Fibroblast of lung (primary cell): ENCODE results near the gene OIT3. TPM values are rescaled to one million over a fixed set of nuclear protein-coding genes. Genes with fewer than 3 reads are reported as not detected.

Experiments used
- DNase-seq, 2 donors: peaks; one replicate each; pipeline versions ENCODE4 v3.0.0 to v3.0.0-alpha.2; 2010; ENCODE audit warnings: low read depth in 2 of 2
- H2AFZ ChIP-seq: 2 replicates; pipeline ENCODE4 v1.5.1; 2012; ENCODE audit warnings: low read length, control low read depth, inconsistent platforms
- H3K27ac ChIP-seq: 2 replicates; pipeline ENCODE4 v1.5.1; 2011; ENCODE audit warnings: low read length, control low read depth; ENCODE audit not compliant: insufficient read depth
- H3K27me3 ChIP-seq: 2 replicates; pipeline ENCODE4 v1.5.1; 2011; ENCODE audit warnings: mild to moderate bottlenecking, low read length; ENCODE audit not compliant: control insufficient read depth, insufficient read depth
- H3K36me3 ChIP-seq: 2 replicates; pipeline ENCODE4 v1.5.1; 2011; ENCODE audit warnings: low read length; ENCODE audit not compliant: control insufficient read depth, insufficient read depth
- H3K4me1 ChIP-seq: 2 replicates; pipeline ENCODE4 v1.5.1; 2011; ENCODE audit warnings: low read length; ENCODE audit not compliant: control insufficient read depth, insufficient read depth; ENCODE audit errors: extremely low read depth
- H3K4me2 ChIP-seq: 2 replicates; pipeline ENCODE4 v1.5.1; 2011; ENCODE audit warnings: low read length, control low read depth; ENCODE audit not compliant: insufficient read depth; ENCODE audit errors: extremely low read depth
- H3K4me3 ChIP-seq, 4 experiments: fragments of 200-600 bp in 1 of 4; sonication (generic) in 1 of 4; replicated peaks in 1 of 4; 2 replicates each; pipeline ENCODE4 v1.5.1; 2011 to 2016; ENCODE audit warnings: low read length in 4 of 4, low read depth in 3 of 4, mild to moderate bottlenecking in 3 of 4, control low read depth in 2 of 4, inconsistent platforms in 1 of 4, mixed read lengths in 1 of 4; ENCODE audit not compliant: insufficient read depth in 1 of 4; ENCODE audit errors: control extremely low read depth in 1 of 4
- H3K79me2 ChIP-seq: 2 replicates; pipeline ENCODE4 v1.5.1; 2012; ENCODE audit warnings: mild to moderate bottlenecking, low read length, inconsistent platforms; ENCODE audit not compliant: control insufficient read depth, insufficient read depth
- H3K9ac ChIP-seq: 2 replicates; pipeline ENCODE4 v1.5.1; 2011; ENCODE audit warnings: mild to moderate bottlenecking, low read length, control low read depth; ENCODE audit not compliant: insufficient read depth
- H3K9me3 ChIP-seq: 2 replicates; pipeline ENCODE4 v1.5.1; 2012; ENCODE audit warnings: low read depth, low read length; ENCODE audit not compliant: control insufficient read depth, insufficient read depth
- H4K20me1 ChIP-seq: 2 replicates; pipeline ENCODE4 v1.5.1; 2011; ENCODE audit warnings: low read length; ENCODE audit not compliant: control insufficient read depth, insufficient read depth; ENCODE audit errors: extremely low read depth
- EZH2 ChIP-seq: IDR thresholded peaks from 2 replicates; pipeline ENCODE4 v1.5.1; 2012; ENCODE audit warnings: low read length, control low read depth, mild to moderate bottlenecking; ENCODE audit errors: missing control alignments
- polyA plus RNA-seq, 2 donors: library from polyadenylated mRNA; depleted of rRNA in 1 of 2; stranded (reverse) in 1 of 2; unstranded in 1 of 2; fragments of >200 nt; gene quantifications; 2 replicates each; pipeline ENCODE4 v1.2.1, GENCODE V29; 2011 to 2012; ENCODE audit warnings: missing spikeins in 1 of 2
- total RNA-seq: library from RNA; depleted of rRNA; stranded (reverse); fragments of >200 nt; gene quantifications from 2 replicates; pipeline ENCODE4 v1.2.1, GENCODE V29; 2014
- TF ChIP-seq, protein P1 (sequence below), 2 donors: IDR thresholded peaks in 1 of 2; conservative IDR thresholded peaks in 1 of 2; 1 replicate in 1 of 2; 2 replicates in 1 of 2; pipeline ENCODE4 v1.5.1; 2011 to 2012; ENCODE audit warnings: low read length in 2 of 2, control low read depth in 1 of 2, inconsistent platforms in 1 of 2, low read depth in 1 of 2, mild to moderate bottlenecking in 1 of 2

Gene OIT3
- total and polyA plus RNA-seq, 2 donors (not counting 1 experiment from before 2014, with no cell fraction given) = under 0.01 to 0.02 TPM

DNA sequence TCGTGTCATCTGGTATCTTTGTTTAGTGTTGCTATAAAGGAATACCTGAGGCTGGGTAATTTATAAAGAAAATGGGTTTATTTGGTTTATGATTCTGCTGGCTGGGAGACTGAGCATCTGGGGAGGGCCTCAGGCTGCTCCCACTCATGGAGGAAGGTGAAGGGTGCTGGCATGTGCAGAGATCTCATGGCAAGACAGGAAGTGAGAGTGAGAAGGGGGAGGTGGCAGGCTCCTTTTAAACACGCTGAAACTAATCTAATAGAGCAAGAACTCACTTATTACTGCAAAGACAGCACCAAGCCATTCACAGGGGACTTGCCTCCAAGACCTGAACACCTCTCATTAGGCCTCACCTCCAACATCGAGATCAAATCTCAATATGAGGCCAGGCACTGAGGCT is 11.3 kb downstream of the OIT3 start:
- H4K20me1 ChIP-seq = no peaks in the 10 kb centered on the region
- H3K79me2 ChIP-seq = no peaks in the 10 kb centered on the region
- TF ChIP-seq, protein P1, sequence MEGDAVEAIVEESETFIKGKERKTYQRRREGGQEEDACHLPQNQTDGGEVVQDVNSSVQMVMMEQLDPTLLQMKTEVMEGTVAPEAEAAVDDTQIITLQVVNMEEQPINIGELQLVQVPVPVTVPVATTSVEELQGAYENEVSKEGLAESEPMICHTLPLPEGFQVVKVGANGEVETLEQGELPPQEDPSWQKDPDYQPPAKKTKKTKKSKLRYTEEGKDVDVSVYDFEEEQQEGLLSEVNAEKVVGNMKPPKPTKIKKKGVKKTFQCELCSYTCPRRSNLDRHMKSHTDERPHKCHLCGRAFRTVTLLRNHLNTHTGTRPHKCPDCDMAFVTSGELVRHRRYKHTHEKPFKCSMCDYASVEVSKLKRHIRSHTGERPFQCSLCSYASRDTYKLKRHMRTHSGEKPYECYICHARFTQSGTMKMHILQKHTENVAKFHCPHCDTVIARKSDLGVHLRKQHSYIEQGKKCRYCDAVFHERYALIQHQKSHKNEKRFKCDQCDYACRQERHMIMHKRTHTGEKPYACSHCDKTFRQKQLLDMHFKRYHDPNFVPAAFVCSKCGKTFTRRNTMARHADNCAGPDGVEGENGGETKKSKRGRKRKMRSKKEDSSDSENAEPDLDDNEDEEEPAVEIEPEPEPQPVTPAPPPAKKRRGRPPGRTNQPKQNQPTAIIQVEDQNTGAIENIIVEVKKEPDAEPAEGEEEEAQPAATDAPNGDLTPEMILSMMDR (conservative IDR thresholded peaks at IDR 0.05 in 1 of 2, IDR thresholded peaks at IDR 0.05 in 1 of 2; ENCODE audit: low read depth in 1 of 2, low read length in 2 of 2) = no peak
- no peak overlapping the region for H3K4me3 ChIP-seq
- H2AFZ ChIP-seq = no peak overlapping the region
- H3K4me1 ChIP-seq = no peaks in the 10 kb centered on the region
- no peaks in the 10 kb centered on the region for H3K9me3 ChIP-seq
- no peak overlapping the region for H3K4me2 ChIP-seq
- H3K27ac ChIP-seq = no peak overlapping the region
- H3K27me3 ChIP-seq = no peaks in the 10 kb centered on the region
- no peak overlapping the region for H3K9ac ChIP-seq
- DNase-seq = no peak
- H3K36me3 ChIP-seq = no peaks in the 10 kb centered on the region

DNA sequence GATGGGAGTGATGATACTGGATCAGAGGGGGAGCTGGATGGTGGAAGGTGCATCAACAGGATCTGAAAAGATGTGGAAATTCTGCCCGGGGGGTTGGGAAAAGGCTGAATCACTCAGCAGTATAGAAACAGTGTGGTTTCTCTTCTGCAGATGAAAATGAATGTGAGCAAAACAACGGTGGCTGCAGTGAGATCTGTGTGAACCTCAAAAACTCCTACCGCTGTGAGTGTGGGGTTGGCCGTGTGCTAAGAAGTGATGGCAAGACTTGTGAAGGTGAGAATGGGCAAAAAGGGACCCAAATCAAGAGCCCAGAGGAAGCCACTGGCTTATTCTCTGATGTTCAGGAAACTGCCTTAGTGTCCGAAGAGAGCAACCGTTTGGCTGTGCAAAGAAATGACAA is 12.9 kb downstream of the OIT3 start:
- Histone ChIP-seq H3K4me2 (no peak overlapping the region), H4K20me1 (no peaks in the 10 kb centered on the region), H2AFZ (no peak overlapping the region)

DNA sequence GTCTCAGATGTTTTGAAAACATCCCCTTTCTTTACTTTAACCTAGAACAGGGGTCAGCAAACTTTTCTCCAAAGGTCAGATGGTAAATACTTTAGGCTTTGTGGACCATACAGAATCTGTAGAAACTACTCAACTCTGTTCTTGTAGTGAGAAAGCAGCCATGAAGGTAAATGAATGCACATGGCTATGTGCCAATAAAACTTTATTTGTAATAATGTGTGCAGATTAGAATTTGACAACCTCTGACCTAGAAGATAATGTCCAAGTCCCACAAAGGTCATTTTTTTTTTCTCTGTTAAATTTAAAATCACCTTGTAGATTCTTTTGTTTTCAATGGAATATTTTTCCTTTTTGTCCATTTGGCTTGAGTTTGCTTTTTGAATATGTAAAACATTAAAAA is 17.2 kb downstream of the OIT3 start:
- Histone ChIP-seq H3K4me1 (no peaks in the 10 kb centered on the region), H3K9ac (no peak overlapping the region), H2AFZ (no peak overlapping the region), H3K36me3 (no peaks in the 10 kb centered on the region), H4K20me1 (no peaks in the 10 kb centered on the region), H3K27ac (no peak overlapping the region), H3K4me3 (no peak overlapping the region), H3K79me2 (no peaks in the 10 kb centered on the region), H3K4me2 (no peak overlapping the region), H3K27me3 (no peaks in the 10 kb centered on the region), H3K9me3 (no peaks in the 10 kb centered on the region)
- no peak for DNase-seq
- TF ChIP-seq, protein P1 (conservative IDR thresholded peaks at IDR 0.05 in 1 of 2, IDR thresholded peaks at IDR 0.05 in 1 of 2; ENCODE audit: low read depth in 1 of 2, low read length in 2 of 2) = no peak

More for the DNA sequence above, 12.9 kb downstream of the OIT3 start:
- no peaks in the 10 kb centered on the region for H3K4me1 ChIP-seq
- no peaks in the 10 kb centered on the region for H3K27me3 ChIP-seq
- no peaks in the 10 kb centered on the region for H3K79me2 ChIP-seq
- TF ChIP-seq, protein P1 (conservative IDR thresholded peaks at IDR 0.05 in 1 of 2, IDR thresholded peaks at IDR 0.05 in 1 of 2; ENCODE audit: low read depth in 1 of 2, low read length in 2 of 2) = no peak
- TF ChIP-seq EZH2 = no peak
- H3K36me3 ChIP-seq = no peaks in the 10 kb centered on the region
- no peak overlapping the region for H3K27ac ChIP-seq
- DNase-seq = no peak
- no peaks in the 10 kb centered on the region for H3K9me3 ChIP-seq
- no peak overlapping the region for H3K4me3 ChIP-seq
- H3K9ac ChIP-seq = no peak overlapping the region
